Measurements from ENCODE around the gene ZBTB24. TPM values are rescaled to one million over a fixed set of nuclear protein-coding genes. Genes with fewer than 3 reads are reported as not detected.

The ZBTB24 gene
- total and polyA plus RNA-seq, 8 donors, result 1.4 to 9.3 (median 2.9) TPM

- intact Hi-C loops (cut with DNase I; ENCODE audit: low total_unique reads), result no loop called here
- H3K27me3 ChIP-seq, result no peaks in the 10 kb centered on the region
- 90 to 98% (median 95%) methylated on average over 3 of the region's 3 CpGs for WGBS, 5 donors
- H3K36me3 ChIP-seq, result peaks cover 45 to 96% (median 90%) of the 10 kb centered on the region in 4 donors
- H3K4me3 ChIP-seq, result no peak overlapping the region
- H3K27ac ChIP-seq, result no peak overlapping the region
- no peak for DNase-seq
- no peak for TF ChIP-seq POLR2AphosphoS5 (IDR thresholded peaks at IDR 0.05)
- TF ChIP-seq EP300 (IDR thresholded peaks at IDR 0.05), result no peak
- TF ChIP-seq, protein P1, sequence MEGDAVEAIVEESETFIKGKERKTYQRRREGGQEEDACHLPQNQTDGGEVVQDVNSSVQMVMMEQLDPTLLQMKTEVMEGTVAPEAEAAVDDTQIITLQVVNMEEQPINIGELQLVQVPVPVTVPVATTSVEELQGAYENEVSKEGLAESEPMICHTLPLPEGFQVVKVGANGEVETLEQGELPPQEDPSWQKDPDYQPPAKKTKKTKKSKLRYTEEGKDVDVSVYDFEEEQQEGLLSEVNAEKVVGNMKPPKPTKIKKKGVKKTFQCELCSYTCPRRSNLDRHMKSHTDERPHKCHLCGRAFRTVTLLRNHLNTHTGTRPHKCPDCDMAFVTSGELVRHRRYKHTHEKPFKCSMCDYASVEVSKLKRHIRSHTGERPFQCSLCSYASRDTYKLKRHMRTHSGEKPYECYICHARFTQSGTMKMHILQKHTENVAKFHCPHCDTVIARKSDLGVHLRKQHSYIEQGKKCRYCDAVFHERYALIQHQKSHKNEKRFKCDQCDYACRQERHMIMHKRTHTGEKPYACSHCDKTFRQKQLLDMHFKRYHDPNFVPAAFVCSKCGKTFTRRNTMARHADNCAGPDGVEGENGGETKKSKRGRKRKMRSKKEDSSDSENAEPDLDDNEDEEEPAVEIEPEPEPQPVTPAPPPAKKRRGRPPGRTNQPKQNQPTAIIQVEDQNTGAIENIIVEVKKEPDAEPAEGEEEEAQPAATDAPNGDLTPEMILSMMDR (IDR thresholded peaks at IDR 0.05), result no peak
- TF ChIP-seq POLR2A (IDR thresholded peaks at IDR 0.05), result no peak
- H3K9me3 ChIP-seq, result no peaks in the 10 kb centered on the region
- H3K4me1 ChIP-seq, result peaks cover 6 to 30% (median 18%) of the 10 kb centered on the region in 4 donors
These were observed 9.9 kb downstream of the ZBTB24 start for GRCh38 chr6:109473120-109473519.

- DNase-seq, result no peak
- Histone ChIP-seq H3K4me3 (no peak overlapping the region), H3K9me3 (no peaks in the 10 kb centered on the region), H3K36me3 (peaks cover 40 to 96% (median 93%) of the 10 kb centered on the region in 4 donors), H3K27ac (no peak overlapping the region), H3K27me3 (no peaks in the 10 kb centered on the region), H3K4me1 (peaks cover 0 to 29% (median 12%) of the 10 kb centered on the region in 4 donors)
- intact Hi-C loops (cut with DNase I; ENCODE audit: low total_unique reads), result no loop called here
- TF ChIP-seq POLR2AphosphoS5 (IDR thresholded peaks at IDR 0.05) (no peak), POLR2A (IDR thresholded peaks at IDR 0.05) (no peak), EP300 (IDR thresholded peaks at IDR 0.05) (no peak)
- TF ChIP-seq, protein P1 (IDR thresholded peaks at IDR 0.05), result no peak
- WGBS, 5 donors, result 95 to 96% (median 96%) methylated on average over 9 of the region's 9 CpGs
These were observed 10.7 kb downstream of the ZBTB24 start for GRCh38 chr6:109472132-109472995.

DNA sequence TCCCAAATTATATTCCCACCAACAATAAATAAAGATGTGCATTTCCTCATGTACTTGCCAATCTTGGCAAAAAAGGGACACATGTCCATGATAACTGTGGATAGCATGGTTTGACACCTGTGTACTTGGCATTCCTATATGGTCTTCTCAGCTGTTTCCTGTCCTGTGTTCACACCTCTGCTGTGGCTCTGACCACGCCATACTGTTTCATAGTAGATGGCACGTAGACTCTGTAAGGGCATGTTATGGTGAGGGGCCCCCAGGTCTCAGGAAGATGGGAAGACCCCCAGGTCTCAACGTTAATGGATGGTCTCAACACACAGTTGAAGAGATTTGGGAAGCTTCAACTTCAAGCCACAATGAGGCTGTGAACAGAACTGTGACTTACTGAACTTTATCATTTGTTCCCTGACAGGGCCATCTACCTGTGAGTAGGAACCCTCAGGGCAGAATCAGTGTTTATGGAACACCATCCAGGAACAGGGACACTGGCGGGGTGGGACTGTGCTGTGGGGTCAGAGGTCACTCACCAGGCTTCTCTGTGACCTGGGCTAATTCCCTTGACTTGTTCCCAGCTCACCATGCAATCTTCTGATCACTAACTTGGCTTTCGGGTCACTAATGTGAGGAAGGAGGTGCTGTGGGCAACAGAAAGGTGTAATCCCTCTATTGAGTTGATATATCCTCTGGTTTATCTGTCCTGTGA, 11.8 kb downstream of the ZBTB24 start:
- no peak for TF ChIP-seq POLR2A (IDR thresholded peaks at IDR 0.05)
- TF ChIP-seq EP300 (IDR thresholded peaks at IDR 0.05), result no peak
- TF ChIP-seq, protein P1 (IDR thresholded peaks at IDR 0.05), result no peak
- TF ChIP-seq POLR2AphosphoS5 (IDR thresholded peaks at IDR 0.05), result no peak
- 87 to 94% (median 90%) methylated on average over 4 to 5 of the region's 5 CpGs for WGBS, 5 donors
- no peak overlapping the region for H3K27ac ChIP-seq

DNA sequence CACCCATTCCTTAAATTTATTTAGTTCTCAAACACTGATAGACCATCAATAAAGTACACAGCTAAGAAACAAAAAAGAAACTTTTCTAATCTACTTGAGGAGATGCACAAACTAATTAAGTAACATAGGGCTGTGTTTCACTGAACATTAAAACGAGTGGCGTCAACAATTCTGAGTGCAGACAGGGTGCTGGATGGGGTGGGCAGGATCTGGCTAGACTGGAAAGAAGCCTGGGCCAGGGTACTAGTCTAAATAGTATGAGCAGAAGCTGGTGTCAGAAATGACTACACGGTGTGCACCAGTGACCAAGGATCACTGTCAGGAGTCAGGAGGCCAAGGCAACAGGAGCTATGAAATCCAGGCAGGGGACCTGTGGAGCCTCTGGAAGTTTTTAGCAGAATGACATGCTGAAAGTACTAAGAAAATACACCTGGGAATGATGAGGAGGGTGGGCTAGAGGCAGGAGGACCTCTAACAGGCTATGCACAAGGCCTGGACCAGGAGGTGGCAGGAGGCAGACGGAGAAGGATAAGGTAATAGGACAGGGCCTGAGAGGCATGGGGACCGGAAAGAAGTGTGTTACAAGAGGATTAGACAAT, 13.3 kb downstream of the ZBTB24 start:
- Histone ChIP-seq H3K4me1 (peaks cover 12 to 28% (median 15%) of the 10 kb centered on the region in 4 donors), H3K4me3 (no peak overlapping the region), H3K27ac (no peak overlapping the region), H3K36me3 (peaks cover 45 to 99% (median 94%) of the 10 kb centered on the region in 4 donors), H3K27me3 (no peaks in the 10 kb centered on the region), H3K9me3 (no peaks in the 10 kb centered on the region)
- intact Hi-C loops (cut with DNase I; ENCODE audit: low total_unique reads), result no loop called here
- TF ChIP-seq, protein P1 (IDR thresholded peaks at IDR 0.05), result no peak
- TF ChIP-seq POLR2A (IDR thresholded peaks at IDR 0.05) (no peak), POLR2AphosphoS5 (IDR thresholded peaks at IDR 0.05) (no peak)
- no peak for DNase-seq
- WGBS, 5 donors, result 83 to 90% (median 87%) methylated on average over 5 of the region's 5 CpGs

More for the DNA sequence above, 11.8 kb downstream of the ZBTB24 start:
- H3K4me3 ChIP-seq, result no peak overlapping the region
- H3K9me3 ChIP-seq, result no peaks in the 10 kb centered on the region
- intact Hi-C loops (cut with DNase I; ENCODE audit: low total_unique reads), result no loop called here
- no peaks in the 10 kb centered on the region for H3K27me3 ChIP-seq
- H3K4me1 ChIP-seq, result peaks cover 2 to 28% (median 12%) of the 10 kb centered on the region in 4 donors
- no peak for DNase-seq
- peaks cover 42 to 99% (median 95%) of the 10 kb centered on the region in 4 donors for H3K36me3 ChIP-seq
